ENCODE data around the gene LIN7C.

The LIN7C gene

GRCh38 chr11:27507557-27508322 lies 1.2 kb upstream of the LIN7C start:
- DNase-seq = no peak
- Histone ChIP-seq H3K36me3 (no peaks in the 10 kb centered on the region), H3K9me3 (no peaks in the 10 kb centered on the region), H3K27me3 (no peaks in the 10 kb centered on the region), H3K4me1 (peaks cover 0 to 39% (median 27%) of the 10 kb centered on the region in 4 donors), H3K27ac (peak overlapping the region; percentile 93 to 95), H3K4me3 (peak overlapping the region; percentile 74 to 86)
- TF ChIP-seq CTCF (IDR thresholded peaks at IDR 0.05) = no peak
- intact Hi-C loops (cut with DNase I; ENCODE audit: low total_unique reads) = no loop called here

GRCh38 chr11:27505781-27506180 lies 788 bp downstream of the LIN7C start:
- Histone ChIP-seq H3K4me3 (peak overlapping the region; percentile 74 to 86), H3K9me3 (no peaks in the 10 kb centered on the region), H3K36me3 (peaks cover 0 to 9% (median 7%) of the 10 kb centered on the region in 3 donors), H3K27me3 (no peaks in the 10 kb centered on the region), H3K4me1 (peaks cover 0 to 49% (median 30%) of the 10 kb centered on the region in 4 donors), H3K27ac (peak overlapping the region; percentile 93 to 95)
- no peak for DNase-seq
- intact Hi-C loops (cut with DNase I; ENCODE audit: low total_unique reads) = no loop called here
- TF ChIP-seq CTCF (IDR thresholded peaks at IDR 0.05) = no peak

GRCh38 chr11:27504205-27504604 lies 2.4 kb downstream of the LIN7C start:
- Histone ChIP-seq H3K4me3 (no peak overlapping the region), H3K9me3 (no peaks in the 10 kb centered on the region), H3K4me1 (peaks cover 0 to 49% (median 30%) of the 10 kb centered on the region in 4 donors), H3K27me3 (no peaks in the 10 kb centered on the region), H3K27ac (no peak overlapping the region), H3K36me3 (peaks cover 4 to 25% (median 21%) of the 10 kb centered on the region in 3 donors)
- TF ChIP-seq CTCF (IDR thresholded peaks at IDR 0.05) = no peak
- DNase-seq = no peak
- intact Hi-C loops (cut with DNase I; ENCODE audit: low total_unique reads) = no loop called here

GRCh38 chr11:27501100-27501499 lies 5.5 kb downstream of the LIN7C start:
- H3K4me1 ChIP-seq = peaks cover 0 to 54% (median 30%) of the 10 kb centered on the region in 4 donors

GRCh38 chr11:27497911-27498310 lies 8.7 kb downstream of the LIN7C start:
- no peaks in the 10 kb centered on the region for H3K9me3 ChIP-seq
- DNase-seq = no peak
- no peak overlapping the region for H3K4me3 ChIP-seq
- intact Hi-C loops (cut with DNase I; ENCODE audit: low total_unique reads) = no loop called here
- no peak for TF ChIP-seq CTCF (IDR thresholded peaks at IDR 0.05)
- peaks cover 0 to 30% (median 16%) of the 10 kb centered on the region in 4 donors for H3K4me1 ChIP-seq
- H3K27ac ChIP-seq = no peak overlapping the region
- H3K27me3 ChIP-seq = no peaks in the 10 kb centered on the region
- peaks cover 20 to 39% (median 36%) of the 10 kb centered on the region in 3 donors for H3K36me3 ChIP-seq

More at GRCh38 chr11:27501100-27501499, 5.5 kb downstream of the LIN7C start:
- TF ChIP-seq CTCF (IDR thresholded peaks at IDR 0.05) = no peak
- no peaks in the 10 kb centered on the region for H3K9me3 ChIP-seq
- peaks cover 20 to 36% (median 32%) of the 10 kb centered on the region in 3 donors for H3K36me3 ChIP-seq
- no peak overlapping the region for H3K4me3 ChIP-seq
- H3K27ac ChIP-seq = no peak overlapping the region
- DNase-seq = no peak
- intact Hi-C loops (cut with DNase I; ENCODE audit: low total_unique reads) = no loop called here
- H3K27me3 ChIP-seq = no peaks in the 10 kb centered on the region
